HG03066 (cell line): ENCODE measurements around the gene PLCB1.

Experiments
- ATAC-seq: cut with Tn5 transposase; IDR thresholded peaks from one replicate; pipeline ENCODE4 v1.9.1; 2021; ENCODE audit warnings: low read depth; ENCODE audit not compliant: unreplicated experiment

PLCB1 gene

DNA sequence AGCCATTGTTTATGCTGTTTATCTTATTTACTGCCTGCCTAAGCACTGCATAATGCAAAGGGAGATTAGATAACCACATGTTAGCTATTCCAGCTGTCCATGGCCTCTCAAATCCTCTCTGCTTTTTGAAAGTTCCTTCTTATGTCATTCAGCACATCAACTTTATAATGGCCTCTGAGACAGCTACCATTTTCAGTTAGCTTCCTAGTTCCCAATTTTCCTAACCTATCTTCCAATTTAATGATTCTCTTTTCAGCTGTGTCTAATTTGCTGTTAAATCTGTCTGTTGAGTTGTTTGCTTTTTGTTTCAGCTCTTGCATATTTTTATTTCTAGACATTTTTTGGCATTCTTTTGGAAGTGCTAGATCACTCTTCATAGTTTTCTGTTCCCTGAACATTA lies 763.4 kb downstream of the PLCB1 start:
- no peak for ATAC-seq

DNA sequence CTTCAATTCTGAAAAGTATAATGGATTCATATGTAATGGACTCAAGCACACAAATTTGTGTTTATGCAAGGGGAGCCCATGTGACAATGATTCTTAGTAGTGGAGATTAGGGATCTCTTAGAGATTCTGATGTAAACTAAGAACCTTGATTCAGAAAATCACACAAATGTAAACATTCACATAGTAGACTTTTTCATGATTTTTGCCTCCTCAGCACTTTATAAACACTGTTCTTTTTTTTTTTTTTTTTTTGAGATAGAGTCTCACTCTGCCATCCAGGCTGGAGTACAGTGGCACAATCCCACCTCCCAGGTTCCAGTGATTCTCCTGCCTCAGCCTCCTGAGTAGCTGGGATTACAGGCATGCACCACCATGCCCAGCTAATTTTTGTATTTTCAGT lies 766.8 kb downstream of the PLCB1 start:
- no peak for ATAC-seq

DNA sequence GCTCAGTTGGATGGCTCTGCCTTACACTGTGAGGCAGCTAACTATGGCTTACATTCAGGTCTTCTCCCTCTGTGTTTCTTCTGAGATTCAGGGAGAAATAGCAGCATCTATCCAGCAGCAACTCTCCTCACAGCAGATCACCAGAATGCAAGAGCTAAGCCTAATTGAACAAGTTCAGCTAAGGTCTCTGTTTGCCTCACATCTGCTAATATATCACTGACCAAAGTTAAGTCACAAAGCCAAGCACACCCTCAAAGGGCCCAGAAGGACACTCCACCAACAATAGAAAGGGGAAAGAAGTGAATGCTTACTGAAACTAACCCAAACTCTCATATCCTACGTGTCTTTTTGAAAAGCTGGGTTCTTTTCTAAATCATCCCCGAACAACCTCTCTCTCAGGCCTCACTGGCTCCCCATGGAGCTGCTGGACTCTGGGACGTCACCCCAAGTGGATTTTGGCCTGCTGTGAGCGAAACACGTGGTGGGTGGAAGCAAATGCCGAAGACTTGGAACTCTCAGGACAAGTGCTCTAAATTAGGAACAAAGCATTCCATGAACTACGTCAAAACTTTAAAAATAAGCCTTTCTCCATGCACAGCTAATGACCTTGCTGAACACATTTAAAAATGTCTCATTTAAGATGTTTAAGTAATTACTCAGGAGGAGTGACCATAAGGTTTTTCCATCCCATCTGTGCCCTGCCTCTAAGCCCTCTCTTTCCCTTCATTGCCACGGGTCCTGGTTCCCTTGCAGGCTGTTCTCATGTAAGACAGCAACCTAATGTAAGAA lies 769.4 kb downstream of the PLCB1 start:
- ATAC-seq = no peak

DNA sequence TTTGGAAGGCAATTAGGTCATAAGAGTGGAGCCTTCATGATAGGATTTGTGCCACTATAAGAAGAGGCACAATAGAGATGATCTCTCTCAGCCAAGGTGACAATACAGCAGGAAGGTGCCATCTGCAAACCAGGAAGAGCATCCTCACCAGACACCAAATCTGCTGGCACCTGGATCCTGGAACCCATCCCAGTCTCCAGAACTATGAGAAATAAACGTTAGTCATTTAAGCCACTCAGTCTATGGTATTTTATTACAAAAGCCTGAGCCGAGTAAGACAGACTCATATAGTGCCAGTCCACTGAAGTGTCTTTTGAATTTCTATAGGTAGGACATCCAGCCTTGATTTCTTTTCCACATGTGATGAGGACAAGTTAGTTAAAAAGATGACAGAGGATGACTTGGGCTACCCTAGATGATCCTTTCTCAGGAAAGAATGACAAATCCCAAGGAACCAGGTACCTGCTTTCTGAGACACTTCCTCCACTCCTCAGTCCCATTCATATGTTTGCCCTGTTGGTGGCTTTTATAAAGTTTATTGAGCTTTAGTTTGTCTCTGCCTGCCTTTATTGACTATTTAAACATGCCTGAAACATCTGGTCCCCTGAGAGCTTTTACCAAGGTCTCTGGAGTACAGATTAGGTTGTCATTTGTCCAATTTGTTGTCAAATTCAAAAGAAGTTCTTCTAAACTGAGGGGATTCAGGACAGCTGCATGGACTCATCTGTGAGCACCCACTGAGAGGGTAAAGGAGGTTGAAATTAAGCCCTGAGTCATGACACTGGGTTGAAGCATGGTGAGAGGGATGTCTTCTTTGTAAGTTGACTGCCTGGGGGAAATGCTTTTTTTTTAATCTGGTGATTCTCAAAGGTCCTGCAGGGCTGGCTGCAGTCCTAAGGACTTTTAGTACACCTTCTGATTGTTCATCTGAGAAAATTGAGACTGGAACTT lies 771.9 kb downstream of the PLCB1 start:
- ATAC-seq = no peak

DNA sequence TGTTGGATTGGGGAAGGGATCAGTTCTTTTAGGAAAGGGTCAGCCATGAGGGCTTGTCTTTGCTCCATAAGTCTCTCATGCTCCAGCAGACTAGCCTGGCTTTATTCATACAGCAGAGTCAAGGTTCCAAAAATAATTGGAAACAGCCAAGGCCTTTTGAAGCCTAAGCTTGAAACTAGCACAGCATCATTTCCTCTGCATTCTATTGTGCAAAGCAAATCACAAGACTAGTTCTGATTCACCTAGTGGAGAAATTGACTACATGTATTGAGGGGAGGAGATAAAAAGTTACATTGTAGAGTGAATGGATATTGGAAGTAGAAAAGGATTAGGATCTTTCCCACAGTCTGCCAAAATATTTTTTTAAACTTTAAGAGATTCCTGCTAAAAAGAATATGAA lies 777.5 kb downstream of the PLCB1 start:
- no peak for ATAC-seq

DNA sequence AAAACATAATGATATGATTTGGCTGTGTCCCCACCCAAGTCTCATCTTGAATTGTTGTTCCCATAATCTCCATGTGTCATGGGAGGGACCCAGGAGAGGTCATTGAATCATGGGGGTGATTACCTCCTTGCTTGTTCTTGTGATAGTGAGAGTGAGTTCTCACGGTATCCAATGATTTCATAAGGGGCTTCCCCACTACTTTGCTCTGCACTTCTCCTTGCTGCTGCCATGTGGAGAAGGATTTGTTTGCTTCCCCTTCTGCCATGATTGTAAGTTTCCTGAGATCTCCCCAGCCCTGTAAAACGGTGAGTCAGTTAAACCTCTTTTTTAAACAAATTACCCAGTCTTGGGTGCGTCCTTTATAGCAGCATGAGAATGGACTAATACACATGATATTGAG lies 780.0 kb downstream of the PLCB1 start:
- no peak for ATAC-seq

DNA sequence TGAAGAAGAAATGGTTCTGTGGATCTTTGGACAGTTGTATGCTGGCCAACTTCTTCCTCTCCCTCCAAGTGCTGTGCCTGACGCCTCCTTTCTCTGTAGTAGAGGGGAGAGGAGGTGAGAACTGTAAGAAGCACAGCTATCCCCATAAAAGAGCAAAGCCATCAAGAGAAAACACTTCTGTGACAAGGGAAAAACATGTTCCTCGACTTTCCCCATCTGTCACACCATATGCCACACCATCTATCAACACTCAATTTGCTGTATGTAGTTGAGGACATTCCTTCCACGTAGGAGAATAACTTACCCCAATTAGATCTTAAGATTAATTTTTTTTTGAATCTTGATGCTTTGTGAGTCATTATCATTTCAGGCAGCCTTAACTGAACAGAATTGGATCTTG lies 780.7 kb downstream of the PLCB1 start:
- ATAC-seq = no peak

DNA sequence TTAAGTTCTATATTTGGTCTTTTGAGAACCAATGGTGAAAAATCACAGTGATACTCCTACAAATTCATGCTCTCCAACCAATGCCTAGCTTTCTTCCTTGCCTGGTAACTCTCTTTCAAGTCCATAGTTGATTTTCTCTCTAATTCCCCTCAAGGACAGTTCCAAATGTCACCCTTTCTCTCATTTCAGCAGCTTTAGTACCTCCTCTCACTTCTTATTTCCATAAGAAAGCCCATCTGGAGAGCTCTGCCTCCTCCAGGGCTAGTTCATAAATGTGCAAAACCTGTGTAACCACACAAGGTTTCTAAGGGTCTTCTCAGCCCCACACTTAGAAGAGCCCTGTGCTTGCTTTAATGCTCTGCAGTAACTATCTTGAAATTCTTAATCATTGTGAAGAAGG lies 781.4 kb downstream of the PLCB1 start:
- no peak for ATAC-seq

DNA sequence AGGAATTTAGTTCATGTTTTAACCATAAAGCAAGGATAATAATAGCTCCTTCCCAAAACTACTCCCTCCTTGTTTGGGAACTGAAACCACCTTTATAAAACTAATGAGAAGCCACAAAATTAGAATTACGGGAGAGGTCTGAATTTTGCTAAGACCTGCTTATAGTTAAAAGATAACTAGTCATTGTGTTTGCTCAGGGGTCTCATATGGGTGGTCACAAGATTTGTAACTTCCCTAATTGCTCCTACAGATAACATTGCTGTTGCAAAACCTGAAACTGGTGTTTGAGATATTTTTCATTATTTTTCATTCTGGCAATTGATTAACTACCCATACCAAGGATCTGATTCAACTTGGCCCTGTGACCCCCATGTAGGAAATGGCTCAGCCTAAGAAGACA lies 782.4 kb downstream of the PLCB1 start:
- ATAC-seq = no peak

DNA sequence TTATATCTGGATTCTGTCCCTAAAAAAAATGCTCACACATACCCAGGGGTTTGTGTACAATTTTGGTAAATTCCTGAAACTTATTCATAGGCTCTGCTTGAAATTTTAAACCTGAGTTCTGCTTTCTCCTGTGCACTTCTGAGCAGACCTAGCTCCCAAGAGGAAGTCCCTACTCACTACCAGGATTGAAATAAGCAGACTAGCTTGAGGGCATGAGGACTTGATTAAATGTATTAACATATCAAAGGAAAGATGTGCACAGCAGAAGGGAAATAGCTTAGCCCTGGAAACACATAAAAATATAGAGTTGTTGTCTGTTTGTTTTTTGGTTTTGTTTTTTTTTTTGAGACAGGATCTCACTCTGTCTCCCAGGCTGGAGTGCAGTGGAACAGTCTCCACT lies 785.0 kb downstream of the PLCB1 start:
- no peak for ATAC-seq

DNA sequence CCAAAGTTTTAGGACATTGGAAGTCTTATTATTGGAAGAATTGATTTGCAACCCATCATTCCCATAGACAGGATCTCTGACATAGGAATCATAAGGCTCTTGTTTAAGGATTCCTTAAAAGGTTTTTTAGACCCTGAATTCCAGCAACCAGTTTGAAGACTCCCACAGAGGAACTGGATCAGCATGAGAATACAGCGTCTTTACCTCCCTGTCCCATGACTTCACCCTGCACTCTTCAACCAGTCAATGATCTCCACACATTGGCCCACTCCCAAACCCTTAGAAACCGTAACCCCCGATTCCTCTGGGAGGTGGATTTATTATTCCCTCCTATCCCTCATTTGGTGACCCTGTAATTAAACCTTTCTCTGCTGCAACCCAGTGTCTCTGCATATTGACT lies 786.1 kb downstream of the PLCB1 start:
- ATAC-seq = no peak

DNA sequence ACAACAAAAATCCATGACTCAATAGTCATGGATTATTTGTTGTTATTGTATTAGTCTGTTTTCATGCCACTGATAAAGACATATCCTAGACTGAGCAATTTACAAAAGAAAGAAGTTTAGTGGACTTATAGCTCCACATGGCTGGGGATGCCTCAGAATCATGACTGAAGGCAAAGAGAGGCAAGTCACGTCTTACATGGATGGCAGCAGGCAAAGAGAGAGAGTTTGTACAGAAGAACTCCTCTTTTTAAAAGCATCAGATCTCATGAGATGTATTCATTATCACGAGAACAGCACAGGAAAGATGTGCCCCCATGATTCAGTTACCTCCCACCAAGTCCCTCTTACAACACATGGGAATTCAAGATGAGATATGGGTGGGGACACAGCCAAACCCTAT lies 792.5 kb downstream of the PLCB1 start:
- ATAC-seq = no peak

DNA sequence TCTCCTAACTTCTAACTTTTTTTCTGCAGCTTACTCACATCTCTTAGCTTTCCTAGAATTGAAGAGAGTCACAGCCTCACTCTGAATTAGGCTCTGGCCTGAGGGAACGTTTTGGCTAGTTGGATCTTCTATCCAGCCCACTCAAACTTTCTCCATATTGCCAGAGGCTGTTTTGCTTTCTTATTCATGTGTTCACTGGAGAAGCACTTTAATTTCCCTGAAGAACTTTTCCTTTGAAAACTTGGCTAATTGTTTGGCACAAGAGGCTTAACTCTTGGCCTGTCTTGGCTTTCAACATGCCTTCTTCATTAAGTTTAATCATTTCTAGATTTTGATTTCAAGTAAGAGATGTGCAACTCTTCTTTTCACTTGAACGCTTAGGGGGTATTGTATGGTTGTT lies 798.7 kb downstream of the PLCB1 start:
- ATAC-seq = no peak

DNA sequence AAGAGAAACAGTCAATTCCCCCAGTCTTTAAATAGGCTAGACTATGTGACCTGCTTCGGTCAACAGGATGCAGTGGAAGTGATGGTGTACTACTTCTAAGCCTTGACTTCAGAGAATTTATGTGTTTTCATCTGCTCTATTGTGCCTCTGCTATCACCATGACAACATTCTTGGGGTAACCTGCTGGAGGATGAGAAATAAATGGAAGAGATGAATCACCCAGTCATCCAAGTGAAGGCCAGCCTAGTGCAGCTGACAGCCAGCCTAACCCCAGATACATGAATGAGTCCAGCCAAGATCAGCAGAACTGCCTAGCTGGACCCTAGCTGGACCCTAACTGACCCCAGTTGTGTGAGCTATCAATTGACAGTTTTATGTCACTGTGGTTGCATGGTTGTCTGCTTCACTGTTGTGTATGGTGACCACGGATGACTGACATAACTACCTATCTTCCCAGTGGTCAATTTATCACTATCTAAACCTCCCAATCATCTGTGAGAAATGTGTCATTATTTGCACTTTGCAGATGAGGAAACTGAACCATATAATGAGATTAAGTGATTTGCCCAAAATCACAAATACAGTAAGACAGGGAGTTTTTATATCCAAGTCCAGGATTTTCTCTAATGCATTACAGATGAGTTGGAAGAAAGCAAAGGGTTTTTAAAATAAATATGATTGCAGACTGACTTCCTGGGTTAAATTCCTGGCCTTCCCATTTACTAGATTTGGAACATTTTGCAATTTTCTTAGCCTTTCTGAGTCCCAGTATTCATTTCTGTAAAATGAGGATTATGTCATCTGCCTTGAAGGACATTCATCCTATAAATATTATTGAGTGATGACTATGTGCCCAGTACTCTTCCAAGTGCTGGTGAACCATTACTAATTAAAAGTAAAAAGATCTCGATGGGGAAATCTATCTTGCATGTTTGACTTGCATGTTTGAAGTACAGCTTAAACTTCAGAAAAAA lies 800.4 kb downstream of the PLCB1 start:
- no peak for ATAC-seq

DNA sequence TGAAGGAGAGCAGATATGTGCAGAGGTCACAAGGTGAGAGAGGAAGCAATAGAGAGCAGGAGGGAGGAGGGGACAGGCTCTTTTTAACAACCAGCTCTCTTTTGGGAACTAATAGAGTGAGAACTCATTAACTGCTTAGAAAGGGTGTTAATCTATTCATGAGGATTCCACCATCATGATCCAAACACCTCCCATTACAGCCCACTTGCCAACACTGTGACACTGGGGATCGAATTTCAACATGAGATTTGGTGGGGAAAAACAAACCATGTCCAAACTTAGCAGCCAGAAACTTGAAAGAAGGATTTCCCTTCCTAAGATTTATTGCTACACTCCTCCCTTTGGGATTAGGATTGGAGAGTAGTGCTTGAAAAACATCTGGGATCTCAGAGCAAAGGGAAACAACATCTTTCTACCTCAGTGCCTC lies 801.3 kb downstream of the PLCB1 start:
- no peak for ATAC-seq

DNA sequence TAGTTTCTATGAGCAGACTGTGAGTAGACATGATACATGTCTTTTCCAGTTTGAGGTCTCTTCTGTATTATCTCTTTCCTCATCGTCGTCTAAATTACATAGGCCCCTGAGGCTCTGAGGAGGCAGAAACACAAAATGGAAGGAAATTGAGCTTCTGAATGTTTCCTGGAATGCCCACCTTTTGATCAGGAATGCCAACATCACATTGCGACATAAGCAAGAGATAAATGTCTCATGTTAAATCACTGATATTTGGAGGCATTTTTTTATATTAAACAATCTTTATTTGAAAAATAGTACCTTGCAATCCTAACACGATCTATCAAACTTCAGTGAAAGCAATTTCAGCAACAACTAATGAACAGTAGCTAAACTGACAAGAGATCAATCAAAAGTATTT lies 802.3 kb downstream of the PLCB1 start:
- ATAC-seq = no peak
